ENCODE measurements around the gene PDE4B.

DNA sequence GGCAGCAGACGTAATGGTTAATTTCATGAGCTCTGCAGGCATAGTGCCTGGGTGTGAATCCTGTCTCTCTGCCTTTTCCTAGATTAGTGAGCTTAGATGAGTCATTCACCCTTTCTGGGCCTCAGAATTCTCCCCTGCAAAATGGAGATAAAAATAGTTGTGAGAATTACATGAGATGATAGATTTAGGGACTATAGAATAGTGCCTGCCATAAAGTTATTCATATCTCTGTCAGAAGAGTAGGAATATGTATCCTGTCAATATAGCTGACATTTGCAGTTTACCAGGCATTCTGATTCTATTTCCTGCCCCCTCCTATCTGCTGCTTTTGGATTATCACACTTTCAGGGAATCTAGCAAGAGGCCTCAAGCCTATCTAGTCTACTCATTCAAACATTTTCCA, 112.0 kb downstream of the PDE4B start:
- TF ChIP-seq CTCF (conservative IDR thresholded peaks at IDR 0.05; ENCODE audit: low read depth, low read length): no peak
- no peak for TF ChIP-seq EZH2 (IDR thresholded peaks at IDR 0.05; ENCODE audit: low read length, unreplicated experiment)
- TF ChIP-seq EZH2phosphoT487 (IDR thresholded peaks at IDR 0.05; ENCODE audit: borderline replicate concordance, low read length): no peak

Measured in PC-3 (cell line).